ENCODE results near the gene HIPK3. TPM values are rescaled to one million over a fixed set of nuclear protein-coding genes. Genes with fewer than 3 reads are reported as not detected.

Gene HIPK3
- total RNA-seq, 1 donor from 2014 or later: 63.9 TPM

DNA sequence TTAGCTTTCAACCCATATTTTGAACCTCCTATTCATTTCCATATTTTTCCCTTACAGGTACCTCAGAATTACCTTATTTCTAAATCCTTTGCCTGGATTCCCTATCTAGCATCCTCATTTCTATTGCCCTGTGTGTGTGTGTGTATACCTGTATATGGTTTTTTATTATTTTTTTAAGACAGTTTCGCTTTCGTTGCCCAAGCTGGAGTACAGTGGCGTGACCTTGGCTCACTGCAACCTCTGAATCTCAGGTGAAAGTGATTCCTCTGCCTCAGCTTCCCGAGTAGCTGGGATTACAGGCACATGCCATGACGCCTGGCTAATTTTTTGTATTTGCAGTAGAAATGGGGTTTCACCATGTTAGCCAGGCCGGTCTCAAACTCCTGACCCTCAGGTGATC, 12.6 kb downstream of the HIPK3 start:
- Mint-ChIP-seq H3K27me3 (no peaks in the 10 kb centered on the region), H3K9me3 (no peaks in the 10 kb centered on the region), H3K4me1 (ENCODE audit: unreplicated experiment) (peaks cover 12% of the 10 kb centered on the region), H3K27ac (no peak overlapping the region), H3K4me3 (no peak overlapping the region), H3K36me3 (no peaks in the 10 kb centered on the region)
- no peak for DNase-seq (ENCODE audit: extremely low spot score, unreplicated experiment)
- TF ChIP-seq, protein P1, sequence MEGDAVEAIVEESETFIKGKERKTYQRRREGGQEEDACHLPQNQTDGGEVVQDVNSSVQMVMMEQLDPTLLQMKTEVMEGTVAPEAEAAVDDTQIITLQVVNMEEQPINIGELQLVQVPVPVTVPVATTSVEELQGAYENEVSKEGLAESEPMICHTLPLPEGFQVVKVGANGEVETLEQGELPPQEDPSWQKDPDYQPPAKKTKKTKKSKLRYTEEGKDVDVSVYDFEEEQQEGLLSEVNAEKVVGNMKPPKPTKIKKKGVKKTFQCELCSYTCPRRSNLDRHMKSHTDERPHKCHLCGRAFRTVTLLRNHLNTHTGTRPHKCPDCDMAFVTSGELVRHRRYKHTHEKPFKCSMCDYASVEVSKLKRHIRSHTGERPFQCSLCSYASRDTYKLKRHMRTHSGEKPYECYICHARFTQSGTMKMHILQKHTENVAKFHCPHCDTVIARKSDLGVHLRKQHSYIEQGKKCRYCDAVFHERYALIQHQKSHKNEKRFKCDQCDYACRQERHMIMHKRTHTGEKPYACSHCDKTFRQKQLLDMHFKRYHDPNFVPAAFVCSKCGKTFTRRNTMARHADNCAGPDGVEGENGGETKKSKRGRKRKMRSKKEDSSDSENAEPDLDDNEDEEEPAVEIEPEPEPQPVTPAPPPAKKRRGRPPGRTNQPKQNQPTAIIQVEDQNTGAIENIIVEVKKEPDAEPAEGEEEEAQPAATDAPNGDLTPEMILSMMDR (conservative IDR thresholded peaks at IDR 0.05): no peak

DNA sequence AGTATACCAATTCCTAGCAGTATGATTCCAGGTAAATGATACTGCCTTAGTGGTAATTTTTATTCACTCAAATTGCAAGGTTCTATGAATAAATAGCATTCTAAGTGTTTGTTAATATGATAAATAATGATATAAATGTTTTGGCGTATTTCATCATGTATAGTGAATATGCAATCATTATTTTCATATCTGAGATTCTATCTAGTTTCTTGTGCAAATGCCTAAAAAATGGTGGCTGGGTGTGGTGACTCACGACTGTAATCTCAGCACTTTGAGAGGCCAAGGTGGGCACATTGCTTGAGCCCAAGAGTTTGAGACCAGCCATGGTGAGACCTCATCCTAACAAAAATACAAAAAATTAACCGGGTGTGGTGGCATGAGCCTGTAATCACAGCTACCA, 13.9 kb downstream of the HIPK3 start:
- TF ChIP-seq, protein P1 (conservative IDR thresholded peaks at IDR 0.05): no peak
- H3K4me1 Mint-ChIP-seq (ENCODE audit: unreplicated experiment): peaks cover 16% of the 10 kb centered on the region
- no peaks in the 10 kb centered on the region for H3K27me3 Mint-ChIP-seq
- H3K4me3 Mint-ChIP-seq: no peak overlapping the region
- DNase-seq (ENCODE audit: extremely low spot score, unreplicated experiment): no peak
- H3K27ac Mint-ChIP-seq: no peak overlapping the region
- H3K36me3 Mint-ChIP-seq: no peaks in the 10 kb centered on the region
- no peaks in the 10 kb centered on the region for H3K9me3 Mint-ChIP-seq

DNA sequence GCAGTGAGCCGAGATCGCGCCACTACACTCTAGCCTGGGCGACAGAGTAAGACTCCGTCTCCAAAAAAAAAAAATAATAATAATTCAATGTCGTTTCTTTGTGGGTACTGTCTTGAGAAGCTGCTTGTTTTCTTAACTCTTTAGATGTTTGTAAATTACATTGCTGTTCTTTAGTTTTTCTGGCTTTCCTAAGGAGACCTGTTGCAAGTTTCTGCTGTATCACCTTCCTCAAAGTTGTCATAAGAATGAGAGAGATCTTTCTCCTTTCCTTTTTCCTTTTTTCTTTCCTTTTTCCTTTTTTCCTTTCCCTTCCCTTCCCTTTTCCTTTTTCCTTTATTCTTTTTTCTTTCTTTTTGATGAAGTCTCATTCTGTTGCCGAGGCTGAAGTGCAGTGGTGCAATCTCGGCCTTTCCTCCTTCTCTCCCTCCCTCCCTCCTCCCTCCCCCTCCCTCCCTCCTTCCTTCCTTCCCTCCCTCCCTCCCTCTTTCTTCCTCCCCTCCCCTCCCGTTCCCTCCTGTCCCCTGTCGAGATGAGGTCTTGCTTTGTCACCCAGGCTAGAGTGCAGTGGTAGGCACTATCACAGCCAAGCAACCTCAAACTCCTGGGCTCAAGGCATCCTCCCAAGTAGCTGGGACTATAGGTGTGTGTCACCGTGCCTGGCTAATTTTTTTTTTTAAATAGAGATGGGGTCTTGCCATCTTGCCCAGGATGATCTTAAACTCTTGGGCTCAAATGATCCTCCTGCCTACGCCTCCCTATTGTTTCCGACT, 15.3 kb downstream of the HIPK3 start:
- TF ChIP-seq, protein P1 (conservative IDR thresholded peaks at IDR 0.05): no peak
- no peak for DNase-seq (ENCODE audit: extremely low spot score, unreplicated experiment)
- H3K27me3 Mint-ChIP-seq: no peaks in the 10 kb centered on the region
- no peaks in the 10 kb centered on the region for H3K36me3 Mint-ChIP-seq
- H3K27ac Mint-ChIP-seq: no peak overlapping the region
- no peaks in the 10 kb centered on the region for H3K9me3 Mint-ChIP-seq
- H3K4me3 Mint-ChIP-seq: no peak overlapping the region
- peaks cover 16% of the 10 kb centered on the region for H3K4me1 Mint-ChIP-seq (ENCODE audit: unreplicated experiment)

DNA sequence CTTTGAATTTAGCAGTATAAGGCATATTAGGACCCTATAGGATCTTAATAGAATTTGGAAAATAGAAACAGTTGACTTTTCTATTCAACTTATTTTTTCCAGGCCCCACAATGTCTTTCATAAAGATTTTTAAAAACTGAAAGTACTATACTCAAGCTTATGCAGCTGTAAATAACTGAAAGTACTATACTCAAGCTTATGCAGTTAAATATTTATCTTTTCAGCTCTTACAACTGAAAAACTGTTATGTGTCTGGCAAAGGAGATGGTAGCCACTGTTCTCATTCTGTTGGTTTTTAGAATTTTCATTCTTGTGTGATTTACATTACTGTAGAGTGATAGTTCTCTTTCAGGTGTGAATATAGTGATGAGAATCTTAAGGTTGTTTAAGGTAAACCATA, 16.5 kb downstream of the HIPK3 start:
- H3K4me1 Mint-ChIP-seq (ENCODE audit: unreplicated experiment): peaks cover 16% of the 10 kb centered on the region

DNA sequence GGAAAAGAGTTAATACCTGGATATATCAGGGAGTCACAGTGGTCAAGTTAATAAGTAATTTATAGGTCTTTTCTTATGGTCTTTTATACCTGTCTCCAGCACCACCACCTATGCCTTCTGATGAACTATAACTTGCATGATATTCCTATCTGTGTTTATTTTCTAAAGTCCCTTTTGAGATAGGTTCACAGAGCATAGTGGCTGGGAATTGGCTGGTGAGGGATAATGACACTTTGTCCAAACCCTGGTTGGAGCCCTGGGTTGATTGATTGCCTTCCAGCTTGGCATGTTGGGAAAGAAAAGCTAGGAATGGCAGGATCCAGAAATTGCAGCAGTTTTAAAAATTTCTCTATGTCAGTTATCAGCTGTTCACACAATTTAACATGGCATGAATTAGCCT, 23.2 kb downstream of the HIPK3 start:
- H3K4me1 Mint-ChIP-seq (ENCODE audit: unreplicated experiment): peaks cover 18% of the 10 kb centered on the region
- TF ChIP-seq, protein P1 (conservative IDR thresholded peaks at IDR 0.05): no peak
- H3K27me3 Mint-ChIP-seq: no peaks in the 10 kb centered on the region
- H3K27ac Mint-ChIP-seq: no peak overlapping the region
- peaks cover 3% of the 10 kb centered on the region for H3K36me3 Mint-ChIP-seq
- H3K9me3 Mint-ChIP-seq: peaks cover 4% of the 10 kb centered on the region
- DNase-seq (ENCODE audit: extremely low spot score, unreplicated experiment): no peak
- H3K4me3 Mint-ChIP-seq: no peak overlapping the region

More for the DNA sequence above, 16.5 kb downstream of the HIPK3 start:
- Mint-ChIP-seq H3K9me3 (no peaks in the 10 kb centered on the region), H3K4me3 (no peak overlapping the region), H3K27me3 (no peaks in the 10 kb centered on the region), H3K27ac (no peak overlapping the region), H3K36me3 (no peaks in the 10 kb centered on the region)
- TF ChIP-seq, protein P1 (conservative IDR thresholded peaks at IDR 0.05): no peak
- no peak for DNase-seq (ENCODE audit: extremely low spot score, unreplicated experiment)

Measured in type B pancreatic cell (in vitro differentiated cells).